A673 (cell line): ENCODE results near the gene SEMA4D. TPM values are rescaled to one million over a fixed set of nuclear protein-coding genes. Genes with fewer than 3 reads are reported as not detected.

Experiments used
- BruUV-seq: library from RNA; stranded (reverse); fragments of 400-500 nt; replicated peaks from 2 replicates; lab custom pipeline; 2021; lab: Mats Ljungman, UMichigan
- CTCF ChIA-PET: fragments of 300-600 bp; sonication (Branson Sonifier 250); formaldehyde crosslinking; loops from one replicate; lab custom pipeline; 2022; ENCODE audit warnings: antibody characterized with exemption; lab: Charles Lee
- POLR2A ChIA-PET: fragments of 300-600 bp; sonication (Branson Sonifier 250); formaldehyde crosslinking; loops from one replicate; lab custom pipeline; 2022; ENCODE audit warnings: antibody characterized with exemption; ENCODE audit not compliant: low non-redundant PET; lab: Charles Lee
- DNase-seq: peaks from one replicate; pipeline ENCODE4 v3.0.0-alpha.2; 2015; ENCODE audit warnings: low spot score
- H3K27ac ChIP-seq: fragments of 200-600 bp; sonication (generic); 2 replicates; pipeline ENCODE4 v1.5.1; 2016; ENCODE audit warnings: mixed run types, low read depth, mild to moderate bottlenecking, mixed read lengths, antibody characterized with exemption, low read length; ENCODE audit not compliant: poor library complexity, severe bottlenecking
- H3K27me3 ChIP-seq: fragments of 200-600 bp; sonication (generic); replicated peaks from 2 replicates; pipeline ENCODE4 v1.6.1; 2017; ENCODE audit warnings: mixed run types, low read depth, mild to moderate bottlenecking, mixed read lengths, antibody characterized with exemption, low read length; ENCODE audit not compliant: insufficient read depth, poor library complexity
- H3K36me3 ChIP-seq: fragments of 200-600 bp; sonication (generic); 2 replicates; pipeline ENCODE4 v1.6.1; 2016; ENCODE audit warnings: mixed run types, mild to moderate bottlenecking, mixed read lengths, antibody characterized with exemption, low read length; ENCODE audit not compliant: insufficient read depth, poor library complexity, severe bottlenecking
- H3K4me1 ChIP-seq: fragments of 200-600 bp; sonication (generic); 2 replicates; pipeline ENCODE4 v1.6.1; 2017; ENCODE audit warnings: mixed run types, mild to moderate bottlenecking, mixed read lengths, antibody characterized with exemption, low read length; ENCODE audit not compliant: insufficient read depth, poor library complexity, severe bottlenecking
- H3K4me3 ChIP-seq: fragments of 200-600 bp; sonication (generic); 2 replicates; pipeline ENCODE4 v1.5.1; 2016; ENCODE audit warnings: low read depth, mixed run types, mild to moderate bottlenecking, mixed read lengths, low read length; ENCODE audit not compliant: poor library complexity, severe bottlenecking
- H3K9me3 ChIP-seq: fragments of 200-600 bp; sonication (generic); 2 replicates; pipeline ENCODE4 v1.6.1; 2016; ENCODE audit warnings: mixed run types, low read depth, mild to moderate bottlenecking, mixed read lengths, antibody characterized with exemption, low read length; ENCODE audit not compliant: poor library complexity, severe bottlenecking
- EZH2 ChIP-seq: fragments of 200-600 bp; sonication (generic); IDR thresholded peaks from 2 replicates; pipeline ENCODE4 v1.6.1; 2017; ENCODE audit warnings: borderline replicate concordance, low read depth, mild to moderate bottlenecking, mixed read lengths, antibody characterized with exemption, low read length; ENCODE audit not compliant: poor library complexity, severe bottlenecking
- intact Hi-C: fragments of 100-400 bp; cut with micrococcal nuclease; formaldehyde crosslinking; loops from one replicate; pipeline ENCODE4 v1.10.0; 2022; ENCODE audit not compliant: unreplicated experiment
- total RNA-seq: library from RNA; stranded (reverse); gene quantifications from 2 replicates; pipeline ENCODE4 v1.2.3, GENCODE V29; 2021
- TF ChIP-seq, protein P1 (sequence below): fragments of 300-800, 200-600 bp; sonication (generic); conservative IDR thresholded peaks from 2 replicates; pipeline ENCODE4 v1.5.1; 2017; ENCODE audit warnings: low read depth, mild to moderate bottlenecking, antibody characterized with exemption, low read length, moderate library complexity, mixed read lengths

Gene SEMA4D
- total RNA-seq, 1 experiment from 2014 or later: 14.2 TPM

DNA sequence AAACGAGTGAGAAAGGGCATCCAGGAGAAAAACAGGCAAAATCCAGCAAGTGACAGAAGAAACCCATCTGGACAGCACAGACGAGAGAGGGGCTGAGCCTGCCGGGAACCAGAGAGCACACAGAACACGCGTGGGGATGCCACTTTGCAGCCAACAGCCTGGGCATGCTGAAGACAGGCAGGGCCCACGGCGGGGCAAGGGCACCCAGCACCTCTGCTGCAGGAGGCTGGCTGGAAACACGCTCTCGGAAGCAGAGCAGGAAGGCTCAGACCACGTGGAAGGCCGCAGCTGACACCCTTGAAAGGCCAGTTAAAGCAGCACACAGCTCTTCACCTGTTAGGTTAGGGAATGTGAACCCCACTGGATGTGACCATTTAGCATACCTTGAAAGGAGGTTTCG, 103.5 kb downstream of the SEMA4D start:
- Histone ChIP-seq H3K27me3 (no peaks in the 10 kb centered on the region), H3K27ac (no peak overlapping the region), H3K36me3 (no peaks in the 10 kb centered on the region), H3K4me1 (no peaks in the 10 kb centered on the region), H3K4me3 (no peak overlapping the region), H3K9me3 (no peaks in the 10 kb centered on the region)
- BruUV-seq: no TSS peak
- TF ChIP-seq, protein P1, sequence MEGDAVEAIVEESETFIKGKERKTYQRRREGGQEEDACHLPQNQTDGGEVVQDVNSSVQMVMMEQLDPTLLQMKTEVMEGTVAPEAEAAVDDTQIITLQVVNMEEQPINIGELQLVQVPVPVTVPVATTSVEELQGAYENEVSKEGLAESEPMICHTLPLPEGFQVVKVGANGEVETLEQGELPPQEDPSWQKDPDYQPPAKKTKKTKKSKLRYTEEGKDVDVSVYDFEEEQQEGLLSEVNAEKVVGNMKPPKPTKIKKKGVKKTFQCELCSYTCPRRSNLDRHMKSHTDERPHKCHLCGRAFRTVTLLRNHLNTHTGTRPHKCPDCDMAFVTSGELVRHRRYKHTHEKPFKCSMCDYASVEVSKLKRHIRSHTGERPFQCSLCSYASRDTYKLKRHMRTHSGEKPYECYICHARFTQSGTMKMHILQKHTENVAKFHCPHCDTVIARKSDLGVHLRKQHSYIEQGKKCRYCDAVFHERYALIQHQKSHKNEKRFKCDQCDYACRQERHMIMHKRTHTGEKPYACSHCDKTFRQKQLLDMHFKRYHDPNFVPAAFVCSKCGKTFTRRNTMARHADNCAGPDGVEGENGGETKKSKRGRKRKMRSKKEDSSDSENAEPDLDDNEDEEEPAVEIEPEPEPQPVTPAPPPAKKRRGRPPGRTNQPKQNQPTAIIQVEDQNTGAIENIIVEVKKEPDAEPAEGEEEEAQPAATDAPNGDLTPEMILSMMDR: no peak
- TF ChIP-seq EZH2: no peak
- ChIA-PET POLR2A (no interaction called here), CTCF (no interaction called here)
- DNase-seq: no peak
- intact Hi-C loops: no loop called here

DNA sequence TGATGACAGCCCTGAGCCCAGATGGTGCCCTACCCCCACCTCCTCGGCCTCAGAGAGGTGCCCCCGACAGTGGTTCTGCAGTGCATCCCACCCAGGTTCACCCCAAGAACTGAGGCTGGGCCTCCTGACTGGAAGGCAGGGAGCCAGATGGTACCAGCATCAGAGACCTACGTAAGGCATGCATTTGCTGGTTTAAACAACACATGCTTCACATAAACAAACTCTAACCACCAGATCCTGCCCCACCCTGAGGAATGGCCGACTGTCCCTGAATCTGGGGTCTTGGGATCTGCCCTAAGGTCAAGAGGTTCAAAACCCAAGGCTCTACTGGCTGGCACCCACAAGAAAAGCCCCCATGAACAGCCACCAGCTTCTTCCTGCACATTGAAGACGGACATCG, 106.3 kb downstream of the SEMA4D start:
- BruUV-seq: no TSS peak
- Histone ChIP-seq H3K9me3 (no peaks in the 10 kb centered on the region), H3K4me1 (no peaks in the 10 kb centered on the region), H3K36me3 (no peaks in the 10 kb centered on the region), H3K27me3 (no peaks in the 10 kb centered on the region), H3K27ac (no peak overlapping the region), H3K4me3 (no peak overlapping the region)
- CTCF ChIA-PET: no interaction called here
- POLR2A ChIA-PET: no interaction called here
- no peak for DNase-seq
- intact Hi-C loops: no loop called here
- TF ChIP-seq EZH2: no peak
- TF ChIP-seq, protein P1: no peak

DNA sequence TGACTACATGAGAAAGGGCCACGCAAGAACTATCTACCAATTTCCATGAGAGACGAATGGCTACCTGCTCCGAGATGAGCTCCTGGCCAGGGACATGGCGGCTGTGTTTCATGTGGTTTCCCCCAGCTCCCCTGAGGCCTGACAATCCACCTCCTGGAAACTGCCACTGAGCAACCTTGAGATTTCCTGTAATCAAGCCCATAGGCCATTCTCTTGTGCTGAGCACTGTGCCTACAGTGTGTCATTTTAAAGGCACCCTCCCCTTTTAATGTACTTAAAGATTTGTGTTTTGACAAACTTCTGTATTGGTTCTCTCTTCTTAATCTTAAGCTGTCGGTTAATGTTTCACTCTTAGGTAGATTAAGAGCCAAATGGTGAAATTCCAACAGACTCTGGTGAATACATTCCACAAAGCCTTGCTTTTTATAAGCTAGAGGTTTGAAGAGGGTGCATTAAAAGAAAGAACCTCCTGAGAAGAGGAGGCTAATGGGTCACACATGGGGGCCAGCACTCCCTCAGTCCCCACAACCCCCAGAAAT, 107.3 kb downstream of the SEMA4D start:
- TF ChIP-seq, protein P1: no peak
- no peak for TF ChIP-seq EZH2
- Histone ChIP-seq H3K27ac (no peak overlapping the region), H3K9me3 (no peaks in the 10 kb centered on the region), H3K27me3 (no peaks in the 10 kb centered on the region), H3K4me1 (no peaks in the 10 kb centered on the region), H3K36me3 (no peaks in the 10 kb centered on the region), H3K4me3 (no peak overlapping the region)
- no TSS peak for BruUV-seq
- POLR2A ChIA-PET: no interaction called here
- CTCF ChIA-PET: no interaction called here
- intact Hi-C loops: no loop called here
- DNase-seq: no peak
